GOT3 (cell line): ENCODE results near the gene MUC6.
"Not testable (repeated sequence)": the region's sequence is repeated elsewhere in the genome, so short reads cannot be mapped to it uniquely, and the experiment has no call there.

ENCODE experiments used
- DNase-seq: peaks from one replicate; lab custom pipeline; 2025; ENCODE audit warnings: mixed read lengths; lab: John Stamatoyannopoulos, UW

The MUC6 gene

GRCh38 chr11:987671-988070 lies 48.8 kb downstream of the MUC6 start:
- DNase-seq: no peak

- no peak for DNase-seq
Measured at GRCh38 chr11:986952-987305, 49.6 kb downstream of the MUC6 start.

- DNase-seq: no peak
Measured at GRCh38 chr11:986270-986951, 50.1 kb downstream of the MUC6 start.

- DNase-seq: no peak
Measured at GRCh38 chr11:985848-986247, 50.7 kb downstream of the MUC6 start.

GRCh38 chr11:985406-985805 lies 51.1 kb downstream of the MUC6 start:
- DNase-seq: no peak

- no peak for DNase-seq
Measured at GRCh38 chr11:984546-984945, 52.0 kb downstream of the MUC6 start.

- DNase-seq: no peak
Measured at GRCh38 chr11:981764-982163, 54.8 kb downstream of the MUC6 start.

GRCh38 chr11:980438-981357 lies 55.8 kb downstream of the MUC6 start:
- no peak for DNase-seq

- DNase-seq: no peak
Measured at GRCh38 chr11:978781-979180, 57.7 kb downstream of the MUC6 start.

GRCh38 chr11:977830-978720 lies 58.4 kb downstream of the MUC6 start:
- no peak for DNase-seq

- DNase-seq: no peak
Measured at GRCh38 chr11:976431-977160, 59.9 kb downstream of the MUC6 start.

- no peak for DNase-seq
Measured at GRCh38 chr11:975827-976226, 60.7 kb downstream of the MUC6 start.

- not testable (repeated sequence) for DNase-seq
Measured at GRCh38 chr11:975376-975775, 61.1 kb downstream of the MUC6 start.

GRCh38 chr11:973237-973636 lies 63.3 kb downstream of the MUC6 start:
- no peak for DNase-seq

- no peak for DNase-seq
Measured at GRCh38 chr11:972523-973211, 63.9 kb downstream of the MUC6 start.

GRCh38 chr11:971731-972365 lies 64.7 kb downstream of the MUC6 start:
- DNase-seq: no peak

GRCh38 chr11:971092-971690 lies 65.3 kb downstream of the MUC6 start:
- no peak for DNase-seq

- DNase-seq: no peak
Measured at GRCh38 chr11:970319-970871, 66.1 kb downstream of the MUC6 start.

GRCh38 chr11:969651-970205 lies 66.8 kb downstream of the MUC6 start:
- DNase-seq: no peak

GRCh38 chr11:968822-969221 lies 67.7 kb downstream of the MUC6 start:
- no peak for DNase-seq
